GM18508 (cell line): Measurements from ENCODE around the gene ZNF639.
A peak's percentile ranks its signal among the peaks of the same experiment; 100 is the strongest.
"Not testable (repeated sequence)": the region's sequence is repeated elsewhere in the genome, so short reads cannot be mapped to it uniquely, and the experiment has no call there.

ENCODE experiments used
- ATAC-seq: cut with Tn5 transposase; IDR thresholded peaks from one replicate; pipeline ENCODE4 v1.9.1; 2021; ENCODE audit warnings: moderate number of reproducible peaks; ENCODE audit not compliant: insufficient read depth, unreplicated experiment

The ZNF639 gene

GRCh38 chr3:179322286-179323196 is at the start of gene ZNF639:
Gene ZNF639, plus strand, starts transcription at chr3:179323031. Its CDS starts 5,263 bp downstream, at chr3:179328294.
- peak; percentile 40 for ATAC-seq

GRCh38 chr3:179274434-179274833 is 48.4 kb upstream of the ZNF639 start:
- not testable (repeated sequence) for ATAC-seq

GRCh38 chr3:179276001-179276400 is 46.8 kb upstream of the ZNF639 start:
- no peak for ATAC-seq

GRCh38 chr3:179276743-179277142 is 46.1 kb upstream of the ZNF639 start:
- no peak for ATAC-seq

- no peak for ATAC-seq
Measured at GRCh38 chr3:179278151-179278550, 44.7 kb upstream of the ZNF639 start.

- no peak for ATAC-seq
Measured at GRCh38 chr3:179278932-179279693, 43.7 kb upstream of the ZNF639 start.

GRCh38 chr3:179279837-179280236 is 43.0 kb upstream of the ZNF639 start:
- no peak for ATAC-seq

GRCh38 chr3:179281825-179282224 is 41.0 kb upstream of the ZNF639 start:
- no peak for ATAC-seq

GRCh38 chr3:179286331-179286730 is 36.5 kb upstream of the ZNF639 start:
- ATAC-seq: no peak

- no peak for ATAC-seq
Measured at GRCh38 chr3:179288845-179289244, 34.0 kb upstream of the ZNF639 start.

GRCh38 chr3:179289295-179289694 is 33.5 kb upstream of the ZNF639 start:
- no peak for ATAC-seq

- ATAC-seq: no peak
Measured at GRCh38 chr3:179292450-179292849, 30.4 kb upstream of the ZNF639 start.

- no peak for ATAC-seq
Measured at GRCh38 chr3:179297971-179298725, 24.7 kb upstream of the ZNF639 start.

- no peak for ATAC-seq
Measured at GRCh38 chr3:179299316-179299715, 23.5 kb upstream of the ZNF639 start.

- ATAC-seq: no peak
Measured at GRCh38 chr3:179299999-179300613, 22.7 kb upstream of the ZNF639 start.

- no peak for ATAC-seq
Measured at GRCh38 chr3:179301645-179302044, 21.2 kb upstream of the ZNF639 start.

- no peak for ATAC-seq
Measured at GRCh38 chr3:179302111-179302510, 20.7 kb upstream of the ZNF639 start.

- no peak for ATAC-seq
Measured at GRCh38 chr3:179304605-179305004, 18.2 kb upstream of the ZNF639 start.

- ATAC-seq: not testable (repeated sequence)
Measured at GRCh38 chr3:179307362-179307761, 15.5 kb upstream of the ZNF639 start.

- no peak for ATAC-seq
Measured at GRCh38 chr3:179308001-179308400, 14.8 kb upstream of the ZNF639 start.
